Naive thymus-derived CD8-positive, alpha-beta T cell (primary cell): ENCODE results near the gene KCTD2. TPM values are rescaled to one million over a fixed set of nuclear protein-coding genes. Genes with fewer than 3 reads are reported as not detected.
A peak's percentile ranks its signal among the peaks of the same experiment; 100 is the strongest.

Source experiments
- ATAC-seq, 2 donors: fragments of 150-1000 bp; cut with Tn5 transposase in 1 of 2; sonication (Bioruptor Pico), chemical (Tn5 transposase) in 1 of 2; 1 replicate in 1 of 2; 2 replicates in 1 of 2; pipeline ENCODE4 v1.10.0; 2021; ENCODE audit warnings: mild to moderate bottlenecking in 2 of 2, moderate library complexity in 2 of 2
- POLR2A ChIA-PET: fragments of 350-600 bp; sonication (Branson Sonifier 250); formaldehyde crosslinking; loops from one replicate; lab custom pipeline; 2021; ENCODE audit warnings: antibody characterized with exemption; lab: Charles Lee
- DNase-seq, 10 donors: peaks; one replicate each; pipeline versions ENCODE4 v3.0.0 to v3.0.0-alpha.2; 2020 to 2022
- H3K27ac Mint-ChIP-seq, 10 donors: one replicate each; pipeline ENCODE4 v1.8.0; 2020 to 2022; ENCODE audit warnings: mild to moderate bottlenecking in 10 of 10, mixed read lengths in 10 of 10, moderate library complexity in 4 of 10, inconsistent platforms in 1 of 10
- H3K27me3 Mint-ChIP-seq, 5 donors: one replicate each; pipeline ENCODE4 v1.8.0; 2021 to 2022; ENCODE audit warnings: mixed read lengths in 5 of 5
- H3K36me3 Mint-ChIP-seq, 3 donors: one replicate each; pipeline ENCODE4 v1.8.0; 2020 to 2022; ENCODE audit warnings: mixed read lengths in 3 of 3, mild to moderate bottlenecking in 2 of 3, inconsistent platforms in 1 of 3
- H3K4me1 Mint-ChIP-seq, 4 donors: one replicate each; pipeline ENCODE4 v1.8.0; 2021 to 2022; ENCODE audit warnings: mixed read lengths in 4 of 4
- H3K4me3 Mint-ChIP-seq, 10 donors: one replicate each; pipeline ENCODE4 v1.8.0; 2020 to 2022; ENCODE audit warnings: mild to moderate bottlenecking in 10 of 10, mixed read lengths in 10 of 10, moderate library complexity in 6 of 10, inconsistent platforms in 1 of 10
- H3K9me3 Mint-ChIP-seq, 9 donors: one replicate each; pipeline ENCODE4 v1.8.0; 2020 to 2022; ENCODE audit warnings: mixed read lengths in 9 of 9, mild to moderate bottlenecking in 3 of 9, inconsistent platforms in 1 of 9, moderate library complexity in 1 of 9
- polyA plus RNA-seq, 3 donors: library from polyadenylated mRNA; unstranded; fragments of 300-500 nt; fragmentation: Illumina TruSeq; gene quantifications; one replicate each; pipeline ENCODE4 v1.2.3, GENCODE V29; 2021
- total RNA-seq, 8 experiments: library from RNA in 2 of 8; stranded (reverse) in 2 of 8; gene quantifications; one replicate each; pipeline ENCODE4 v1.2.3 and lab custom pipeline; 2021 to 2026

Gene KCTD2
- total and polyA plus RNA-seq, 5 experiments from 2014 or later = 6.8 to 28.6 (median 10.9) TPM

DNA sequence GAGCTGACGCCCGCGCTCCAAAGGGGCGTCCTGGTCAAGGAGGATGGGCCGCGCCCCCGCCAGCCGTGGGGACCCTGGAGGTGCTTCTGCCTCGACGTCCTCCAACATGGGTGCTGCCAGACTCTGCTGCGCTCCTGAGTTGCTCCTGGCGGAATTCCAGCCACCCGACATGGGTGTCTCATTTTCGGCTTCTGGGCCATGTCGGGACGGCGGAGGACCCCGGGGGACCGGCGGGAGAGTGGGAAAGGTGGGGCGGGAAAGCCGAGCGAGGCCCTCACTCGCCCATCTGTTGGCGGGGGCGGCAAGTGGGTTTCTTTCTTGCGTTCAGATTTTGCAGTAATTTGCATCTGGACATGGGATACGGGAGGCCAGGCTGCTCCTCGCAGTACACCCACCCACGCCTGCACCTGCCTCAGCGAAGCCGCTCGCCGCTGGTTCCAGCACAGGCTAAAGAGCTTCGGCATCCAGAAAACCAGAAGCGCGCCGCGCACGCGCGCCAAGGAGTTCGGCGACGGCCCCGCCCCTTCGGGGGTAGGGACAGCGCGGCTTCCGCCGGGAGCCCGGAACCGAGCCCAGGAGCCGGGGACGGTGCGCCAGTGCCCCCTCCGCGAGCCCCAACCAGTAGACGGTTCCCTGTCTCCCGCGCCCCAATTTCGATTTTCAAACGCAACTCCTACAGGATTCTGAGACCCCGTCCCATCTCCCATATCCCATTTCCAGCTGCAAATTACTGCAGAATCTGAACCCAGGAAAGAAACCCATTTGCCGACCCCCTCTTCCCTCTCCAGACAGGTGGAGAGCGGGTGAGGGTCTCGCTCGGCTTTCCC lies 62.6 kb downstream of the KCTD2 start, which contains the start of gene ARMC7:
Gene ARMC7, plus strand, starts transcription at position 563 of the 827 bp plus-strand sequence. CDS start 320 bp downstream, outside the sequence.
- Mint-ChIP-seq H3K27ac (peak within 1 kb of the TSS; percentile 55 to 96 (median 92)), H3K4me3 (peak within 1 kb of the TSS; percentile 82 to 93 (median 88)), H3K4me1 (peaks cover 20 to 38% (median 34%) of the 10 kb centered on the region in 4 donors), H3K36me3 (peaks cover 0 to 9% (median 0%) of the 10 kb centered on the region in 3 donors), H3K9me3 (no peaks in the 10 kb centered on the region), H3K27me3 (no peaks in the 10 kb centered on the region)
- DNase-seq (peak; percentile 79 to 93 (median 88)), ATAC-seq (peak; percentile 79 to 81)
- POLR2A ChIA-PET = interaction anchor here (0.6 to 3.5 kb wide), 18 partner anchors 12 to 296 kb away, joined by 3 to 26 read pairs (median 6); partner anchors contain the start of genes GRB2, MRPL58, NT5C and NUP85

DNA sequence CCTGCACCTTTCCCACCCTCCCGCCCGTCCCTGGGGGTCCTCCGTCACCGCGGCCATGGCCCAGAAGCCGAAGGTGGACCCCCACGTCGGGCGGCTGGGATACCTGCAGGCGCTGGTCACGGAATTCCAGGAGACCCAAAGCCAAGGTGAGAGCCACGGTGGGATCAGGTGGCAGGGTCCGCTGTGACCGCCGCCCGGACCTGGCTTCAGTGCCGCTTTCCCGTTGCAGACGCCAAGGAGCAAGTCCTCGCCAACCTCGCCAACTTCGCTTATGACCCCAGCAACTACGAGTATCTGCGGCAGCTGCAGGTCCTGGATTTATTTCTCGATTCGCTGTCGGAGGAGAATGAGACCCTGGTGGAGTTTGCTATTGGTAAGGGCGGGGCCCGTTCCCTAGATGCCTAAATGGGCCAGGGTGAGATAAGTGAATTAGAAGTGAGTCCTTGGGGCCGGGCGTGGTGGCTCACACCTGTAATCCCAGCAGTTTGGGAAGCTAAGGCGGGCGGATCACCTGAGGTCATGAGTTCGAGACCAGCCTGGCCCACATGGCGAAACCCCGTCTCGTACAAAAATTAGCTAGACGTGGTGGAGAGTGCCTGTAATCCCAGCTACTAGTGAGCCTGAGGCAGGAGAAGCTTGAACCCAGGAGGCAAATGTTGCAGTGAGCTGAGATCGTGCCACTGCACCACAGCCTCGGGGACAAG lies 63.4 kb downstream of the KCTD2 start:
- DNase-seq (peak in 4 of 10 donors; percentile 5 to 31 (median 24)), ATAC-seq (no peak)
- POLR2A ChIA-PET = interaction anchor here (0.6 to 3.5 kb wide), 19 partner anchors 18 to 295 kb away, joined by 3 to 26 read pairs (median 6); partner anchors contain the start of genes GRB2, MRPL58, NT5C and NUP85
- peaks cover 20 to 45% (median 41%) of the 10 kb centered on the region in 4 donors for H3K4me1 Mint-ChIP-seq
- H3K4me3 Mint-ChIP-seq = peak overlapping the region; percentile 82 to 93 (median 88)
- H3K27ac Mint-ChIP-seq = peak overlapping the region; percentile 55 to 96 (median 90)
- peaks cover 0 to 8% (median 0%) of the 10 kb centered on the region in 3 donors for H3K36me3 Mint-ChIP-seq
- H3K9me3 Mint-ChIP-seq = no peaks in the 10 kb centered on the region
- no peaks in the 10 kb centered on the region for H3K27me3 Mint-ChIP-seq

DNA sequence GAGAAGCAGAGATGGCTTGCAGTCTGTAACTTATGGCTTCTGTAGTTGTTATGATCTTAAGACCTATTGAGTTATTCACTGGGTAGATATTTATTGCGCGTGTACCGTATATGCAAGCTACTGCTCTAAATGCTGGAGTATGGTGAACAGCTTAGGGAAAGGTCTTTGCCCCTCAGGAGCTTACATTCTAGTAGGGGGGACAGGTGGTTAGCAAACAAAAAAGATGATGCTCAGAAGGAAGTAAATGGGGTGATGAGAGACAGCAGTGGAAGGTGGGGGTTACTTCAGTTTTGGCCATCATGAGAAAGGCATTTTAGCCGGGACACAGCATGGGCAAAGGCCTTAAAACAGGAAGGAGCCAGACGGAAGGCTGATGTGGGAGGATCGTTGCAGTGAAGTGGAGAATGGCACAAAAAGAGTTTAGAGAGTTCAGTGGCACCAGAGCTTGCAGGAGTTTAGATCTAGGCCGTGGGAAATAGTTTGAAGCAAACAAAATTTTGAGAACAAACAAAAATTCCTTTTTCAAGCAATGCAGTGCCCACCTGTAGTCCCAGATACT lies 64.8 kb downstream of the KCTD2 start:
- Mint-ChIP-seq H3K27ac (peak overlapping the region; percentile 48 to 88 (median 78)), H3K9me3 (no peaks in the 10 kb centered on the region), H3K4me3 (peak overlapping the region in 9 of 10 donors; percentile 61 to 87 (median 71)), H3K27me3 (no peaks in the 10 kb centered on the region), H3K4me1 (peaks cover 20 to 53% (median 44%) of the 10 kb centered on the region in 4 donors), H3K36me3 (peaks cover 0 to 8% (median 0%) of the 10 kb centered on the region in 3 donors)
- ATAC-seq (no peak), DNase-seq (no peak)
- POLR2A ChIA-PET = interaction anchor here (0.6 to 5.8 kb wide), 7 partner anchors 11 to 140 kb away, joined by 3 to 49 read pairs (median 8); partner anchors contain the start of genes MRPL58 and NT5C

DNA sequence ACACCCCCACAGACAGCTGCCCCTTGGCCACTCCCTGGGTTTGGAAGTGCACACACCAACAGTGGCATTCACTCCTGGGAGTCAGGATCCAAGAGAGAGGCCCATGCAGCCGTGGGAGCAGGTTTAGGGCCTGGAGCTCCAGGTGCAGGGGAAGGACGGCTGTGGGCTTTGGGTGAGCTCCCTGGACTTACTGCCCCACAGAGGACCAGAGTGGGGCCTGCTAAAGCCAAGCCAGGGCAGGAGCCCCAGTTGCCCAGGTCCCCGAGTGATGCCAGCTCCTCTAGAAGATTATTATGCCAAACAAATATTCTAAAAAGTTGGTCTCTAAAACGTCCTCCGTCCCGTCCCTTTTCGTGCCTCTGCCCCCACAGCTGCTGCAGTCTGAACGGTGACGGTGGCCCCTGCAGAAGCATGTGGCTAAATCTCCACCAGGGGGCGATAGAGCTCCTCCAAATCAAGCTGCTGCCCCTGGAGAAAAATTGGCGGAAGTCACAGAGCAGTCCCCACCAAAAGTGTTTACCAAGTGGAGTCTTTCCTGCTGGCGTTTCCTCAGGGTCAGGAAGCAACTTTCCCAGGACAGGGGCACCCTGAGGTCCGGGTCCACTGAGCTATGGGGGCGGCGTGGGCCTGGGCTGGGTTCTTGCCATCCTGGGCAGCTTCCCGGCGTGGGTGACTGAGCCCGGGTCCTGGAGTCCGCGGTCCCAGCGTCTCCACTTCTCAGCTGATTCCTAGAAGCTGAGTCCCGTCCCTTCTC lies 67.0 kb downstream of the KCTD2 start:
- Mint-ChIP-seq H3K27ac (peak overlapping the region; percentile 89 to 98 (median 94)), H3K9me3 (no peaks in the 10 kb centered on the region), H3K4me1 (peaks cover 19 to 63% (median 40%) of the 10 kb centered on the region in 4 donors), H3K4me3 (peak overlapping the region; percentile 84 to 96 (median 90)), H3K36me3 (peaks cover 0 to 13% (median 1%) of the 10 kb centered on the region in 3 donors), H3K27me3 (no peaks in the 10 kb centered on the region)
- peak; percentile 68 to 72 for ATAC-seq
- POLR2A ChIA-PET = interaction anchor here (0.5 to 5.8 kb wide), 25 partner anchors 10 to 671 kb away, joined by 3 to 49 read pairs (median 7); partner anchors contain the start of genes ATP5PD, GGA3, JPT1 and KCTD2
- peak; percentile 79 to 95 (median 90) for DNase-seq

DNA sequence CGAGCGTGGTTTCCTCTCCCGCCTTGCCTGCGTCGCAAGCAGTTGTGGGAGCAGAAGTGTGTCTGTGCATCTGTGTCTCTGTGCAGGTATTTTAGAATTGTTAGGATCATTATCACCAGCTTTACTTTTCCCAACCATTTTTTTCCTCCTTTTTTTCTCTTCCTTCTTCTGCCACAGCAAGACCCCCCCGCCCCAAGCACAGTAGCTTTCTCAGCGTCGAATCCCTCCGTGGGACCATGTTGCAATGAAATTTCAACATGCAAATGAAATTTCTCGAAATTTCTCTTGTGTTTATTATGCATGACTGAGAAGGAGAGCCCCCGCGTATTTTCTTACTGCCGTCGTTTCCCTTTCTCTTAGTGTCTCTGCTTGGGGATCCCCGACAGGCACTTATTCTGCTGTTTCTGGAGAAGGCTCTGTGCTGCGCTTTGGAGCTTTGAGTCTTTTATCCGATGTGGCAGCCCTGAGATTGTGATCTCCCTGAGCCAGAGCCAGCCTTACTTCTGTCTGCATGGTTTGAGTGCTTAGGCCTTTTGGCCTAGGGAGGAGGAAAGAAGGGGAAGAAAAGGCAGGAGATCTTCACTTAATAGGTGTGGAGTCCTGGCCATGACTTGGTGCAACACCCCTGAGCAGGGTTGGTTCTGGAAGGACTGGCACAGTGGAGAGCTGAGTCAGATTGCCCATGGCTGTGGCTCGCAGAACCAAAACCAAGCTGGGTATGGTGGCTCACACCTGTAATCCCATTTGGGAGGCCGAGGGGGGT lies 67.7 kb downstream of the KCTD2 start:
- ATAC-seq = peak in 1 of 2 donors; percentile 7
- POLR2A ChIA-PET = interaction anchor here (0.5 to 5.8 kb wide), 24 partner anchors 9 to 1116 kb away, joined by 3 to 49 read pairs (median 8); partner anchors contain the start of genes ATP5PD, GGA3, JPT1 and KCTD2
- Mint-ChIP-seq H3K36me3 (peaks cover 0 to 15% (median 1%) of the 10 kb centered on the region in 3 donors), H3K9me3 (no peaks in the 10 kb centered on the region), H3K4me1 (peaks cover 19 to 62% (median 39%) of the 10 kb centered on the region in 4 donors), H3K27ac (peak overlapping the region; percentile 89 to 98 (median 94)), H3K4me3 (peak overlapping the region; percentile 84 to 96 (median 90)), H3K27me3 (no peaks in the 10 kb centered on the region)
- DNase-seq = no peak

Other genes with a start within 250 kb of the KCTD2 start
- gene GRIN2C, start 187.3 kb upstream of the KCTD2 start, total RNA-seq = under 1 TPM in 1 of 2 experiments, not detected in 1; 0.08 TPM
- under 1 TPM in 1 of 3 donors, not detected in 2; 0.08 TPM for gene GRIN2C, start 187.3 kb upstream of the KCTD2 start, polyA plus RNA-seq
- gene FDXR, start 174.2 kb upstream of the KCTD2 start, total RNA-seq = 10 to 100 TPM; 10.7 to 12.7 TPM
- gene FDXR, start 174.2 kb upstream of the KCTD2 start, polyA plus RNA-seq = 1 to 10 TPM; 3.9 to 7.2 (median 4.2) TPM
- not detected for gene FADS6, start 153.6 kb upstream of the KCTD2 start, total RNA-seq
- gene FADS6, start 153.6 kb upstream of the KCTD2 start, polyA plus RNA-seq = not detected
- not detected for gene USH1G, start 124.0 kb upstream of the KCTD2 start, total RNA-seq
- not detected for gene USH1G, start 124.0 kb upstream of the KCTD2 start, polyA plus RNA-seq
- not detected for gene OTOP2, start 123.0 kb upstream of the KCTD2 start, total RNA-seq
- gene OTOP2, start 123.0 kb upstream of the KCTD2 start, polyA plus RNA-seq = not detected
- not detected for gene OTOP3, start 111.3 kb upstream of the KCTD2 start, total RNA-seq
- not detected for gene OTOP3, start 111.3 kb upstream of the KCTD2 start, polyA plus RNA-seq
- 10 to 100 TPM in 1 of 2 experiments, 1 to 10 TPM in 1; 9.5 to 15.0 TPM for gene HID1, start 74.5 kb upstream of the KCTD2 start, total RNA-seq
- gene HID1, start 74.5 kb upstream of the KCTD2 start, polyA plus RNA-seq = 1 to 10 TPM; 4.2 to 6.9 (median 4.7) TPM
- gene CDR2L, start 59.6 kb upstream of the KCTD2 start, total RNA-seq = under 1 TPM; 0.10 to 0.11 TPM
- not detected for gene CDR2L, start 59.6 kb upstream of the KCTD2 start, polyA plus RNA-seq
- 10 to 100 TPM; 23.9 to 29.4 TPM for gene MRPL58, start 34.6 kb upstream of the KCTD2 start, total RNA-seq
- gene MRPL58, start 34.6 kb upstream of the KCTD2 start, polyA plus RNA-seq = 10 to 100 TPM; 44.9 to 58.1 (median 53.6) TPM
- gene ATP5PD, start 256 bp upstream of the KCTD2 start, total RNA-seq = 100 to 1,000 TPM; 149 to 160 TPM
- 100 to 1,000 TPM; 406 to 455 (median 449) TPM for gene ATP5PD, start 256 bp upstream of the KCTD2 start, polyA plus RNA-seq
- gene SLC16A5, start 40.7 kb downstream of the KCTD2 start, total RNA-seq = 10 to 100 TPM; 14.2 to 14.8 TPM
- 1 to 10 TPM; 1.4 to 4.1 (median 3.1) TPM for gene SLC16A5, start 40.7 kb downstream of the KCTD2 start, polyA plus RNA-seq
- 10 to 100 TPM; 15.6 to 16.7 TPM for gene ARMC7, start 62.7 kb downstream of the KCTD2 start, total RNA-seq
- 1 to 10 TPM; 2.7 to 3.3 (median 2.9) TPM for gene ARMC7, start 62.7 kb downstream of the KCTD2 start, polyA plus RNA-seq
- 10 to 100 TPM; 52.8 to 66.6 TPM for gene NT5C, start 84.5 kb downstream of the KCTD2 start, total RNA-seq
- gene NT5C, start 84.5 kb downstream of the KCTD2 start, polyA plus RNA-seq = 10 to 100 TPM; 46.0 to 53.6 (median 50.6) TPM
- gene JPT1, start 107.3 kb downstream of the KCTD2 start, total RNA-seq = 10 to 100 TPM; 25.6 to 27.0 TPM
- gene JPT1, start 107.3 kb downstream of the KCTD2 start, polyA plus RNA-seq = 10 to 100 TPM; 68.6 to 76.6 (median 70.7) TPM
- 100 to 1,000 TPM; 250 to 255 TPM for gene SUMO2, start 135.7 kb downstream of the KCTD2 start, total RNA-seq
- gene SUMO2, start 135.7 kb downstream of the KCTD2 start, polyA plus RNA-seq = 100 to 1,000 TPM; 293 to 381 (median 325) TPM
- gene NUP85, start 158.5 kb downstream of the KCTD2 start, total RNA-seq = 100 to 1,000 TPM; 150 to 155 TPM
- gene NUP85, start 158.5 kb downstream of the KCTD2 start, polyA plus RNA-seq = 10 to 100 TPM; 17.3 to 39.4 (median 21.4) TPM
- gene GGA3, start 214.4 kb downstream of the KCTD2 start, total RNA-seq = 100 to 1,000 TPM; 105 to 107 TPM
- gene GGA3, start 214.4 kb downstream of the KCTD2 start, polyA plus RNA-seq = 10 to 100 TPM in 2 of 3 donors, 1 to 10 TPM in 1; 6.2 to 20.1 (median 14.7) TPM
- 10 to 100 TPM; 40.5 to 41.1 TPM for gene MRPS7, start 214.7 kb downstream of the KCTD2 start, total RNA-seq
- 100 to 1,000 TPM; 113 to 132 (median 122) TPM for gene MRPS7, start 214.7 kb downstream of the KCTD2 start, polyA plus RNA-seq
- 10 to 100 TPM; 37.3 to 39.4 TPM for gene MIF4GD, start 224.0 kb downstream of the KCTD2 start, total RNA-seq
- gene MIF4GD, start 224.0 kb downstream of the KCTD2 start, polyA plus RNA-seq = 10 to 100 TPM; 76.2 to 96.6 (median 90.5) TPM
- 10 to 100 TPM; 20.5 to 22.5 TPM for gene SLC25A19, start 242.2 kb downstream of the KCTD2 start, total RNA-seq
- gene SLC25A19, start 242.2 kb downstream of the KCTD2 start, polyA plus RNA-seq = 10 to 100 TPM; 11.2 to 15.4 (median 13.3) TPM